Measurements from ENCODE around the gene LY9.
"Not testable (repeated sequence)": the region's sequence is repeated elsewhere in the genome, so short reads cannot be mapped to it uniquely, and the experiment has no call there.

The LY9 gene

DNA sequence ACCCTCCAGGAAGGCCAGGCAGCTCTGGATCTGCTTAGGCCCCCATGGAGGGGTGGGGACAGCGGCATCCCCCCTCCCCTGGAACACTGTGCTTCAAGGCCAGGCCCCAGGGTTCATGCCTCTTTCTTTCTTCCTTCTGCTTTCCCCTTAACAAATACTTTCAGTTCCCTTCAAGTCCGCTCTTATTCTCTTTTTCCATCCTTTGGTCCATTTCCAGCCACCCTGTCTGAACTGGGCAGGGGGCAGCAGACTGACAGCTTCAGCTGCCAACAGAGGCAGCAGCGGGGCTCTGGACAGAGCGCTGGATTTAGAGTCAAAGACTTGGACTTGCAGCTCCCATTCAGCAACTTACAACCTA, 67.8 kb downstream of the LY9 start:
- in situ Hi-C loops (cut with HindIII; ENCODE audit: low sequenced_read_pairs), result no loop called here
- H3K4me3 ChIP-seq (ENCODE audit: low read depth, low read length), result no peak overlapping the region
- no peak for DNase-seq (ENCODE audit: low read depth, low spot score)
- TF ChIP-seq, protein P1, sequence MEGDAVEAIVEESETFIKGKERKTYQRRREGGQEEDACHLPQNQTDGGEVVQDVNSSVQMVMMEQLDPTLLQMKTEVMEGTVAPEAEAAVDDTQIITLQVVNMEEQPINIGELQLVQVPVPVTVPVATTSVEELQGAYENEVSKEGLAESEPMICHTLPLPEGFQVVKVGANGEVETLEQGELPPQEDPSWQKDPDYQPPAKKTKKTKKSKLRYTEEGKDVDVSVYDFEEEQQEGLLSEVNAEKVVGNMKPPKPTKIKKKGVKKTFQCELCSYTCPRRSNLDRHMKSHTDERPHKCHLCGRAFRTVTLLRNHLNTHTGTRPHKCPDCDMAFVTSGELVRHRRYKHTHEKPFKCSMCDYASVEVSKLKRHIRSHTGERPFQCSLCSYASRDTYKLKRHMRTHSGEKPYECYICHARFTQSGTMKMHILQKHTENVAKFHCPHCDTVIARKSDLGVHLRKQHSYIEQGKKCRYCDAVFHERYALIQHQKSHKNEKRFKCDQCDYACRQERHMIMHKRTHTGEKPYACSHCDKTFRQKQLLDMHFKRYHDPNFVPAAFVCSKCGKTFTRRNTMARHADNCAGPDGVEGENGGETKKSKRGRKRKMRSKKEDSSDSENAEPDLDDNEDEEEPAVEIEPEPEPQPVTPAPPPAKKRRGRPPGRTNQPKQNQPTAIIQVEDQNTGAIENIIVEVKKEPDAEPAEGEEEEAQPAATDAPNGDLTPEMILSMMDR (IDR thresholded peaks at IDR 0.05; ENCODE audit: low read depth, low read length), result no peak

DNA sequence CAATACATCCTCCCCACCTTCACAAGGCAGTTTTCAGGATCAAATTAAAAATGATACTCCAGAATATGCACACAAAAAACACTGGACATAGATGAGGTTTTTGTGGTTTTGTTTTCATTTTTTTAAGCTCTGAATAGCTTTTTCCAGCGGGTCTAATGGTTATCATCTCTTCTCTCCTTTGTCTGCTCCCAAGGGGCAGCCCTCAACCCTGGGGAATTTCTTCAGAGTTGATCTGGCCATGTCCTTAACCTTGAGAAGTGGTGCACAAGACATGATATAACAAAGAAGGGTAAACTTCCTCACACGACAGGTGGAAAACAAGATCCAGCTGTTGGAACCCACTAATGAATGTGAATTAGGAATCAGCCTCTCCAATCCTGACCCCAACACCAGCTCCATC, 68.2 kb downstream of the LY9 start:
- DNase-seq (ENCODE audit: low read depth, low spot score), result no peak
- TF ChIP-seq, protein P1 (IDR thresholded peaks at IDR 0.05; ENCODE audit: low read depth, low read length), result no peak
- H3K4me3 ChIP-seq (ENCODE audit: low read depth, low read length), result no peak overlapping the region
- in situ Hi-C loops (cut with HindIII; ENCODE audit: low sequenced_read_pairs), result no loop called here

DNA sequence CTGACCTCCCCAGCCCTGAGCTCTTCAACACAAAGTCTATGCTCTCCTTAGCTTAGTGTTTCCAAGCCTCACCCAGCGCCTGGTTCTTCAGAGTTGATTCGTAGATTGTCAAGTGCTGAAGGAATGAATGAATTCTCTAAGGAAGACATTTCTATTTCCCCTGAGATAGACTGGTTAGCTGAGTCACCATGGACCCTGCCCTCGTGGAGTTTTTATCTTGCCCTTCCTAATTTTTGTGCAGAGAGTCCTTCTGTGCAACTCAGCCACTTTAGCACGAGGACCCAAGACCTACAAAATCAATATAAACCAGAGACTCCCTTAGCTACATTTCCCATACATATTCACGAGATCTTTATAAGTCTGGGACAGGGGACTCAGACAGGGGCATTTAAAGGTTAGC, 69.4 kb downstream of the LY9 start:
- TF ChIP-seq, protein P1 (IDR thresholded peaks at IDR 0.05; ENCODE audit: low read depth, low read length), result no peak
- in situ Hi-C loops (cut with HindIII; ENCODE audit: low sequenced_read_pairs), result no loop called here
- H3K4me3 ChIP-seq (ENCODE audit: low read depth, low read length), result no peak overlapping the region
- DNase-seq (ENCODE audit: low read depth, low spot score), result no peak

DNA sequence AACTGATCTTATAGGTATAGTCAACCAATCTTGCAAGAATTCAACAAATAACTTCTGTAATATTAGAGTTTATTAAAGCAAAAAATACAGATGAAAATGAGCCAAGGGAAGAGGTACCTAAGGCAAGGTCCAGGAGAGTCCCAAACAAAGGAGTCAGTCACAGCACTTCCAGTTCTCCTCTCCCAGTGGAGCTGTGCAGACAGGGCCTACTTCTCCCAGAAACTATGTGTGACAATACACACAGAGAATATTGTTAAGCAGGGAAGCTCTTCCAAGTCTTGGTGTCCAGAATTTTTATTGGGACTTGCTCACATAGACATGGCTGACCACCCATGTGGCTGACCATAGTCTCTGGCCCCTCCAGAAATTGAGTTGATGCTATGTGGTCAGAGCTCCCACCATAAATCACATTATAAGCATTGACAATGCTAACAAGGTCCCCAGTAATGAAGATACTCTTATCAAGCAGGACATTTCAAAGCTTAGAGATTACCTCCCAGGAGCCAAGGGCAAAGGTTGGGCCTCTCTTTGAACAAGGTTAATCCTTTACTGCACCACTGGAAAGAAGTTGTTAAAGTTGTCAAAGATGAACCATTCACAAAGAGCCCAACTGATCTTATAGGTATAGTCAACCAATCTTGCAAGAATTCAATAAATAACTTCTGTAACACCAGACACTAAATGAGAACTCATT, 70.2 kb downstream of the LY9 start:
- H3K4me3 ChIP-seq (ENCODE audit: low read depth, low read length), result no peak overlapping the region
- in situ Hi-C loops (cut with HindIII; ENCODE audit: low sequenced_read_pairs), result no loop called here
- no peak for DNase-seq (ENCODE audit: low read depth, low spot score)
- TF ChIP-seq, protein P1 (IDR thresholded peaks at IDR 0.05; ENCODE audit: low read depth, low read length), result no peak

DNA sequence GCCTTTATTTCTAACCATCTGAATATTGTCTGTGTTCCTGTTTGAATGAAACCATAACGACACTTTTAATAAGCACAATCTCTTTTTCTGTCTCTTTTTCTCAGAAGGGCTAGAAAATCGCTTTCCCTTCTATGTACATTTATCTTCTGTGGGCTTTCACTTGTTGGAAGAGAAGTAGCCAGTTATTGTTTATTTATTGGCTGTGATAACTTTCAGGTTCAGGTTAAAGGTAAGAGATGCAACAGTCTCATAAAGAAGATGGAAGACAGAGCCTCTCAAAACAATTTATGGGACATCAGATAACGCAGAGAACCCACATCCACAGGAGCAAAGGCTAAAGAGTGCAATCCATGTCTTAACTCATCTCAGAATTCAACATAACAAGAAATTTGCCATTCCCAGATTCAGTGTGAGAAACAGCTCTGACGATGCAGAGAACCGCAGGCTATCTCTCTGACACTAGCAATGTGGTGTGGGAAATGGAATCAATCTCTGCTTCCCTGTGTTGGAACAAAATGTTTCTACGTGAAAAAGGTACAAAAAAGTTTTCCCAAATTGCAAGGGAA, 70.8 kb downstream of the LY9 start:
- in situ Hi-C loops (cut with HindIII; ENCODE audit: low sequenced_read_pairs), result no loop called here
- no peak for DNase-seq (ENCODE audit: low read depth, low spot score)
- TF ChIP-seq, protein P1 (IDR thresholded peaks at IDR 0.05; ENCODE audit: low read depth, low read length), result no peak
- no peak overlapping the region for H3K4me3 ChIP-seq (ENCODE audit: low read depth, low read length)

DNA sequence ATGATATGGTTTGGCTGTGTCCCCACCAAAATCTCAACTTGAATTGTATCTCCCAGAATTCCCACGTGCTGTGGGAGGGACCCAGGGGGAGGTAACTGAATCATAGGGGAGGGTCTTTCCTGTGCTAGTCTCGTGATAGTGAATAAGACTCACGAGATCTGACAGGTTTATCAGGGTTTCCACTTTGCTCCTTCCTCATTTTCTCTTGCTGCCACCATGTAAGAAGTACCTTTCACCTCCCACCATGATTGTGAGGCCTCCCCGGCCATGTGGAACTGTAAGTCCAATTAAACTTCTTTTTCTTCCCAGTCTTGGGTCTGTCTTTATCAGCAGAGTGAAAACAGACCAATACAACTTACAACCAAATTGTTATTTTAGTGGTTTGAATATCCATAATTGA, 71.7 kb downstream of the LY9 start:
- H3K4me3 ChIP-seq (ENCODE audit: low read depth, low read length); DNase-seq (ENCODE audit: low read depth, low spot score); in situ Hi-C loops (cut with HindIII; ENCODE audit: low sequenced_read_pairs): not testable (repeated sequence)

DNA sequence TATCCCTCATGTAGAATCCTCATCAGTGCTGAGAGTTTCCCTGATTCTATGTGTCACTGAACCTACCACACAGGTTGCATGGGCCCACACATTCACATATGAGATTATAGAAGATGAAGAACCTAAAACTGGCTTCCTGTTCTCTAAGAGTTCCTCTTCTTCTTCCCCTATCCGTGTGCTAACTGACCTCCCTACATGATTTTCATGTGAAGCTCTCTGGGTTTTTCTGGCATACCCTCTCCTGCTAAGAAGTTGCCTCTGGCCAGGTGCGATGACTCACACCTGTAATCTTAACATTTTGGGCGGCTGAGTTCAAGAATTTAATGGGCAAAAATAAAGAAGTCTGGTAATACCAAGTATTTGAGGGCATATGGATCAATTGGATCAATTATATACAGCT, 72.2 kb downstream of the LY9 start:
- DNase-seq (ENCODE audit: low read depth, low spot score), result no peak
- TF ChIP-seq, protein P1 (IDR thresholded peaks at IDR 0.05; ENCODE audit: low read depth, low read length), result no peak
- no peak overlapping the region for H3K4me3 ChIP-seq (ENCODE audit: low read depth, low read length)
- in situ Hi-C loops (cut with HindIII; ENCODE audit: low sequenced_read_pairs), result no loop called here
